IMR-90 (cell line): ENCODE data around the gene RAD51B. TPM values are rescaled to one million over a fixed set of nuclear protein-coding genes. Genes with fewer than 3 reads are reported as not detected.

Experiments
- ATAC-seq: fragments of 200-7000 bp; cut with Tn5 transposase; 2 replicates; pipeline ENCODE4 v1.9.1; 2020; ENCODE audit warnings: low read depth, mild to moderate bottlenecking, moderate library complexity
- BruUV-seq: library from RNA; stranded (reverse); fragments of 400-500 nt; replicated peaks from 2 replicates; lab custom pipeline; 2021; lab: Mats Ljungman, UMichigan
- CTCF ChIA-PET: fragments of 300-600 bp; formaldehyde crosslinking; extraction: SDS; loops from one replicate; lab custom pipeline; 2021; ENCODE audit warnings: antibody characterized with exemption; lab: Yijun Ruan, JAX
- POLR2A ChIA-PET: fragments of 300-600 bp; sonication (Branson Sonifier 250); formaldehyde crosslinking; loops from one replicate; lab custom pipeline; 2022; ENCODE audit warnings: antibody characterized with exemption; ENCODE audit not compliant: unreplicated experiment; lab: Charles Lee
- DNase-seq: peaks from one replicate; pipeline ENCODE4 v3.0.0; 2013
- H2AFZ ChIP-seq: replicated peaks from 2 replicates; pipeline ENCODE3; 2013; ENCODE audit warnings: low read length, mild to moderate bottlenecking; ENCODE audit not compliant: poor library complexity
- H2AK5ac ChIP-seq: 2 replicates; pipeline ENCODE4 v1.6.1; 2013; ENCODE audit warnings: low read depth, low read length, inconsistent platforms
- H2AK9ac ChIP-seq: replicated peaks from 2 replicates; pipeline ENCODE3; 2013; ENCODE audit warnings: mild to moderate bottlenecking, low read depth, low read length, moderate library complexity; ENCODE audit not compliant: poor library complexity
- H2BK120ac ChIP-seq: 2 replicates; pipeline ENCODE4 v1.6.1; 2013; ENCODE audit warnings: low read depth, low read length, inconsistent platforms
- H2BK15ac ChIP-seq: 3 replicates; pipeline ENCODE4 v1.6.1; 2013; ENCODE audit warnings: low read depth, low read length, inconsistent platforms
- H2BK20ac ChIP-seq: 2 replicates; pipeline ENCODE4 v1.6.1; 2013; ENCODE audit warnings: low read depth, mild to moderate bottlenecking, inconsistent platforms, low read length, moderate library complexity
- H2BK5ac ChIP-seq: 2 replicates; pipeline ENCODE4 v1.6.1; 2013; ENCODE audit warnings: mild to moderate bottlenecking, low read depth, low read length, inconsistent platforms; ENCODE audit not compliant: poor library complexity, severe bottlenecking
- H3K14ac ChIP-seq: replicated peaks from 2 replicates; pipeline ENCODE4 v1.6.1; 2013; ENCODE audit warnings: low read depth, low read length, inconsistent platforms
- H3K18ac ChIP-seq: 2 replicates; pipeline ENCODE4 v1.6.1; 2013; ENCODE audit warnings: low read depth, low read length, control low read depth
- H3K23ac ChIP-seq: 2 replicates; pipeline ENCODE4 v1.6.1; 2013; ENCODE audit warnings: low read depth, low read length, inconsistent platforms
- H3K27ac ChIP-seq: 2 replicates; pipeline ENCODE4 v1.5.1; 2013; ENCODE audit warnings: mild to moderate bottlenecking, control low read depth, low read length; ENCODE audit not compliant: insufficient read depth
- H3K27me3 ChIP-seq: 2 replicates; pipeline ENCODE4 v1.6.1; 2013; ENCODE audit warnings: low read length; ENCODE audit not compliant: control insufficient read depth, insufficient read depth
- H3K36me3 ChIP-seq: 2 replicates; pipeline ENCODE4 v1.6.1; 2013; ENCODE audit warnings: low read length, mixed read lengths; ENCODE audit not compliant: control insufficient read depth, insufficient read depth
- H3K4ac ChIP-seq: 2 replicates; pipeline ENCODE4 v1.6.1; 2013; ENCODE audit warnings: low read depth, low read length, inconsistent platforms
- H3K4me1 ChIP-seq: 2 replicates; pipeline ENCODE4 v1.6.1; 2013; ENCODE audit warnings: low read length, mixed read lengths; ENCODE audit not compliant: control insufficient read depth, insufficient read depth
- H3K4me2 ChIP-seq: 2 replicates; pipeline ENCODE4 v1.6.1; 2013; ENCODE audit warnings: low read depth, mild to moderate bottlenecking, control low read depth, low read length, moderate library complexity
- H3K4me3 ChIP-seq: 2 replicates; pipeline ENCODE4 v1.5.1; 2013; ENCODE audit warnings: low read depth, mild to moderate bottlenecking, control low read depth, low read length, moderate library complexity; ENCODE audit not compliant: insufficient read depth
- H3K56ac ChIP-seq: 2 replicates; pipeline ENCODE4 v1.6.1; 2013; ENCODE audit warnings: low read length, inconsistent platforms; ENCODE audit not compliant: insufficient read depth; ENCODE audit errors: extremely low read depth
- H3K79me1 ChIP-seq, 2 experiments: 2 replicates each; pipeline ENCODE4 v1.6.1; 2013; ENCODE audit warnings: low read length in 2 of 2, inconsistent platforms in 1 of 2, low read depth in 1 of 2
- H3K9ac ChIP-seq: 2 replicates; pipeline ENCODE4 v1.6.1; 2013; ENCODE audit warnings: low read depth, low read length, control low read depth
- H3K9me1 ChIP-seq: 2 replicates; pipeline ENCODE4 v1.6.1; 2013; ENCODE audit warnings: low read length, inconsistent platforms; ENCODE audit not compliant: insufficient read depth
- H3K9me3 ChIP-seq: 2 replicates; pipeline ENCODE4 v1.6.1; 2013; ENCODE audit warnings: low read length; ENCODE audit not compliant: control insufficient read depth, insufficient read depth
- H4K20me1 ChIP-seq: 2 replicates; pipeline ENCODE4 v1.6.1; 2013; ENCODE audit warnings: low read length, inconsistent platforms; ENCODE audit not compliant: insufficient read depth
- H4K5ac ChIP-seq: 2 replicates; pipeline ENCODE4 v1.6.1; 2013; ENCODE audit warnings: mild to moderate bottlenecking, low read depth, low read length, control low read depth
- H4K8ac ChIP-seq, 2 experiments: 2 replicates each; pipeline ENCODE4 v1.6.1; 2013; ENCODE audit warnings: low read depth in 2 of 2, low read length in 2 of 2, control low read depth in 1 of 2, inconsistent platforms in 1 of 2
- H4K91ac ChIP-seq: 2 replicates; pipeline ENCODE4 v1.6.1; 2013; ENCODE audit warnings: low read depth, low read length, inconsistent platforms; ENCODE audit not compliant: insufficient read depth
- BHLHE40 ChIP-seq: fragments of 150-350 bp; IDR thresholded peaks from 2 replicates; pipeline ENCODE4 v1.6.1; 2016; ENCODE audit warnings: mild to moderate bottlenecking, low read depth, low read length
- CTCF ChIP-seq: conservative IDR thresholded peaks from 2 replicates; pipeline ENCODE4 v1.5.1; 2012; ENCODE audit warnings: mild to moderate bottlenecking, low read depth, low read length, improper control_type of control experiment
- MAZ ChIP-seq: IDR thresholded peaks from 2 replicates; pipeline ENCODE4 v1.6.1; 2012; ENCODE audit warnings: low read depth, mild to moderate bottlenecking, low read length, improper control_type of control experiment, moderate library complexity, borderline replicate concordance
- POLR2A ChIP-seq: IDR thresholded peaks from 2 replicates; pipeline ENCODE4 v1.6.1; 2012; ENCODE audit warnings: mild to moderate bottlenecking, low read depth, low read length
- RFX5 ChIP-seq: IDR thresholded peaks from 2 replicates; pipeline ENCODE4 v1.8.0; 2012; ENCODE audit warnings: low read depth, mild to moderate bottlenecking, low read length, moderate library complexity
- USF2 ChIP-seq: fragments of 150-350 bp; IDR thresholded peaks from 2 replicates; pipeline ENCODE4 v1.6.1; 2017; ENCODE audit warnings: mild to moderate bottlenecking, antibody characterized with exemption, low read length, low read depth
- WGBS, 2 experiments: methylation state at CpG; one replicate each; pipeline versions ENCODE4 v1.1.5 to v1.1.7; 2013; ENCODE audit warnings: missing lambda C conversion rate in 2 of 2; ENCODE audit not compliant: insufficient read length in 1 of 2; ENCODE audit errors: extremely low coverage in 2 of 2; 5-methylcytosine and 5-hydroxymethylcytosine counted together
- dilution Hi-C: fragments of 300-500 bp; cut with HindIII; formaldehyde crosslinking; loops from one replicate; pipeline ENCODE4 v1.14.3; 2018; ENCODE audit warnings: low sequenced_read_pairs; ENCODE audit not compliant: unreplicated experiment
- in situ Hi-C: fragments of 300-500 bp; cut with MboI; formaldehyde crosslinking; loops from 3 replicates; pipeline ENCODE4 v1.14.3; 2019; ENCODE audit warnings: low sequenced_read_pairs, inconsistent platforms, mixed read lengths
- intact Hi-C: fragments of 100-400 bp; cut with micrococcal nuclease; formaldehyde crosslinking; loops from 2 replicates; pipeline ENCODE4 v1.10.0; 2022
- polyA plus RNA-seq, 3 experiments: library from polyadenylated mRNA; depleted of rRNA; stranded (reverse); fragments of >200 nt; gene quantifications; 2 replicates each; pipeline ENCODE4 v1.2.3, GENCODE V29; 2012; ENCODE audit warnings: low replicate concordance in 1 of 3
- total RNA-seq: library from RNA; depleted of rRNA; stranded (reverse); fragments of >200 nt; gene quantifications from 2 replicates; pipeline ENCODE4 v1.2.3, GENCODE V29; 2012

Gene RAD51B
- total and polyA plus RNA-seq, 2 of the 4 experiments (the other 2 are of a cell fraction): 5.1 to 18.8 TPM

GRCh38 chr14:68522510-68523325, 703.1 kb downstream of the RAD51B start (continued):
- TF ChIP-seq MAZ: no peak

GRCh38 chr14:68523326-68523610, 703.7 kb downstream of the RAD51B start:
- Histone ChIP-seq H2AK9ac (no peak overlapping the region), H2BK15ac (0 out of 3 replicates have a peak overlapping the region, but pooled peaks have one; percentile 39), H3K14ac (no peak overlapping the region), H2AFZ (peak overlapping the region; percentile 1), H3K23ac (0 out of 2 replicates have a peak overlapping the region, but pooled peaks have one; percentile 6), H3K36me3 (no peaks in the 10 kb centered on the region), H3K4me1 (peaks cover 12% of the 10 kb centered on the region), H3K9me3 (no peaks in the 10 kb centered on the region), H2AK5ac (0 out of 2 replicates have a peak overlapping the region, but pooled peaks have one; percentile 3), H4K91ac (no peak overlapping the region), H3K9ac (no peak overlapping the region), H2BK5ac (no peak overlapping the region), H4K20me1 (no peaks in the 10 kb centered on the region), H4K5ac (no peak overlapping the region), H3K27me3 (no peaks in the 10 kb centered on the region), H3K56ac (no peak overlapping the region), H3K27ac (no peak overlapping the region), H4K8ac (no peak overlapping the region; a peak in 1 of 4 replicates), H3K18ac (no peak overlapping the region), H3K79me1 (no peaks in the 10 kb centered on the region), H3K4ac (no peak overlapping the region), H2BK120ac (no peak overlapping the region), H3K4me2 (no peak overlapping the region), H2BK20ac (no peak overlapping the region), H3K4me3 (no peak overlapping the region), H3K9me1 (peaks cover 3% of the 10 kb centered on the region; the same call in 1 of the 2 replicates)
- in situ Hi-C loops: no loop called here
- intact Hi-C loops: no loop called here
- dilution Hi-C loops: no loop called here
- no TSS peak for BruUV-seq
- DNase-seq: no peak
- WGBS, 2 experiments: 100% methylated on average over 1 of the region's 4 CpGs; no CpG with 5 or more reads in 1 of the 2 experiments
- ChIA-PET CTCF (no interaction called here), POLR2A (no interaction called here)
- no peak for ATAC-seq
- TF ChIP-seq RFX5 (no peak), CTCF (no peak), POLR2A (no peak), USF2 (no peak), BHLHE40 (no peak)
